SK-MEL-5 (cell line): Measurements from ENCODE around the gene EVPLL. TPM values are rescaled to one million over a fixed set of nuclear protein-coding genes. Genes with fewer than 3 reads are reported as not detected.
"Not testable (repeated sequence)": the region's sequence is repeated elsewhere in the genome, so short reads cannot be mapped to it uniquely, and the experiment has no call there.

Experiments used
- DNase-seq: peaks from one replicate; pipeline ENCODE4 v3.0.0-alpha.2; 2016; ENCODE audit warnings: low read depth, low spot score
- in situ Hi-C: cut with HindIII; loops from 2 replicates; pipeline ENCODE4 v1.10.0; 2016; ENCODE audit warnings: low sequenced_read_pairs, high pct_unique_total_duplicates, low pct_unique_long_range_greater_than_20kb
- total RNA-seq: library from RNA; depleted of rRNA; stranded (reverse); fragments of >200 nt; shearing (Covaris generic); gene quantifications from 2 replicates; pipeline ENCODE4 v1.2.3, GENCODE V29; 2014

Gene EVPLL
- total RNA-seq, 1 experiment from 2014 or later: not detected

DNA sequence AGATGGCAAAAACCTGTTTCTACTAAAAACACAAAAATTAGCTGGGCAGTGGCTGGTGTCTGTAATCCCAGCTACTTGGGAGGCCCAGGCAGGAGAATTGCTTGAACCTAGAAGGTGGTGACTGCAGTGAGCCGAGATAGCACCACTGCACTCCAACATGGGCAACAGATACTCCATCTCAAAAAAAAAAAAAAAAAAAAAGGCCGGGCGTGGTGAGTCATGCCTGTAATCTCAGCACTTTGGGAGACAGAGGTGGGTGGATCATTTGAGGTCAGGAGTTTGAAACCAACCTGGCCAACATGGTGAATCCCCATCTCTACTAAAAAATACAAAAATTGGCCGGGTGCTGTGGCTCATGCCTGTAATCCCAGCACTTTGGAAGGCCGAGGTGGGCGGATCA, 4.4 kb upstream of the EVPLL start:
- DNase-seq, in situ Hi-C loops: not testable (repeated sequence)

DNA sequence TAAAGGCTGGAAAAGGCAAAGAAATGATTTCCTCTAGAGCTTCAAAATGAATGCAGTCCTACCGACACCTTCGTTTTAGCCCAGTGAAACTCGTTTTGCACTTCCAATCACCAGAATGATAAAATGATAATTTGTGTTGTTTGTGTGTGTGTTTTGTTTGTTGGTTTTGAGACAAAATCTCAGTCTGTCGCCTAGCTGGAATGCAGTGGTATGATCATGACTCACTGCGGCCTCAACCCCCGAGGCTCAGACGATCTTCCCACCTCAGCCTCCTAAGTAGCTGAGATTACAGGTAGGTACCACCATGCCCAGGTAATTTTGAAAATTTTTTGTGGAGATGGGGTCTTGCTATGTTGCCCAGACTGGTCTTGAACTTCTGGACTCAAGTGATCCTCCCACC, 3.4 kb upstream of the EVPLL start:
- in situ Hi-C loops: no loop called here
- DNase-seq: no peak

DNA sequence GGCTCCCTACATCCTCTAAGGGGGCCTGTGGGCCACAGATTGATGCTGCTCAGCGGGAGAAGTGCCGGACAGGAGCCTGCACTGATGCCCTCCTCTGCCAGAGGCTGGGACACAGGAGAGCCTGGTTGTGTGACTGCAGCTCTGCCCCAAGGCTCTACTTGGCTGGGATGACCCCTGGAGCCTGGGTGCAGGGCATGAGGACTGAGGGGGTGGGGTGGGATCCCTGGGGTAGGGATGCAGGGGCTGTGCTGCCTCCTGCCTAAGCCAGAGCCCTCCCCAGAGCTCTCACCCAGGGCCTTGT, 577 bp downstream of the EVPLL start:
- in situ Hi-C loops: no loop called here
- DNase-seq: no peak

DNA sequence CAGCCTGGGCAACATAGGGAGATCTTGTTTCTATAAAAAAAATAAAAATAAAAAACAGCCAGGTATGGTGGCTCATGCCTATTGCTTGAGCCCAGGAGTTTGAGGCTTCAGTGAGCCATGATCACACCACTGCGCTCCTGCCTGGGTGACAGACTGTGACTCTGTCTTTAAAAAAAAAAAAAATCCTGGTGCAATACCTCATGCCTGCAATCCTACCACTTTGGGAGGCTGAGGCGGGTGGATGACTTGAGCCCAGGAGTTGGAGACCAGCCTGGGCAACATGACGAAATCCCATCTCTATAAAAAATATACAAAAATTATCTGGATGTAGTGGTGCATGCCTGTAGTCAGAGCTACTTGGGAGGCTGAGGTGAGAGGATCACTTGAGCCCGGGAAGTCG, 1.0 kb downstream of the EVPLL start:
- in situ Hi-C loops, DNase-seq: not testable (repeated sequence)

DNA sequence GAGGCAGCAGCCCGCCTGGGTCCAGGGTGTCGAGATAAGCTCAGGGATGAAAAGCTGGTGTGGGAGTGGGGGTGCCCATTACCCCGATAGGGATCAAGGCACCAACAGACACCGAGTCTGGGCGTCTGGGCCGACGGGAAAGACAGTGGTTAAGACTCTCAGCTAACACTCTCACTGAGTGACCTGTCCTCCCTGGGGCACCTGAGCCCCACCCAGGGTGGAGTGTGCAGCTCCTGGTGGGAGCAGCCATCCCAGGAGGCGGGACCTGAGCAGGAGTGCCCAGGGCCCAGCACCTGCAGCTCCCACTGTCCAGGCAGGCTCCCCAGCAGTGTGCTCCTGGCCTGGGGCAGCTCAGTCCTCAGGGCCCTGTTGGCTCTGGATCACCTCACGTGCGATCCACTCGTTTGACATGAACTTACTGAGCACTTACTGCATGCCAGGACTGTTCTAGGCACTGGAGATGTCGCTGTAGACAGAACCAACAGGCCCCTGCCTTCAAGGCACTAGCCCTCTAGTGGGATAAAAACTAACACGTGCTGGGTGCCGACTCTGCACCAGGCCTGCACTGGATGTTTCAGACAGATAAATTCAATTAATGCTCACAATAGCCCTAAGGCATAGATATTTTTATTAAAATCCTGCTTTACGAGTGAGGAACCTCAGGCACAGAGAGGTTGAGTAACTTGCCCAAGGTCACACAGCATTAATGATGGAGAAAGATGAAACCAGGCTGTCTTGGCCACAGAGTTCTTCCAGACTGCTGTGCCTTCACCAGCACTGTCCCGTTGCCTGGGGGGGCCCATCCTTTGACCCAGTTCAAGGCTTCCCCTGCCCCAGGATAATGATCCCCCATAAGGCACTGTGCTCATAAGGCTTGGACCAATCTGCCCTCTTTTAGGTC, 1.9 kb downstream of the EVPLL start:
- in situ Hi-C loops: no loop called here
- no peak for DNase-seq

DNA sequence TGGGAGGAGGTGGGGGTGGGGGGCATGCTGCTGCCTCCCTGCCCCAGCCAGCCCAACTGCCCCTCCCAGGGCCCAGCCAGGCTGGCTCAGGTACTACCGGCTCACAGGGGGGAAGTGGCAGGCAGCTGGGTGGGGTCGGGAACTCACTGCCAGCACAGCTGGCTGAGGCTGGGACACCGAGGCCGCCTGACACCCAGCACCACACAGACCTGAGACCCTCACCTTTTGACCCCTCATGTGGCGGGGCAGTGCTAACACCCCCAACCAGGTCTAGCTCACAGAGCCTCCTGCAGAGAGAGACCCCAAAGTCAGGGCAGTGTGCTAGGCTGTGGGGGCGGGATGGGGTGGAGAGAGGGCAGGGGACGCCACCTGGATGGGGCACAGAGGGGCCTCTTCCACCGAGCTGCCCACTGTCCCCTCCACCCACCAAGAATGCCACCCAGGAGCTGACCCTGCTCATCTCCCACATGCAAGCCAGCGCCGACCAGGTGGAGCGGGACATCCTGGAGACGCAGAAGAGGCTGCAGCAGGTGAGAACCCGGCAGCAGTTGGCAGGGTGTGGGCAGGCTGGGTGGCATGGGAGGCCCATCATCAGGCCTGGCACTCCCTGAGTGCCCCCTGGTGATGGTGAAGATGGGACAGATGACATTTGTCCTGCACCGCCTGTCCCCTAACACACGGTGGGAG, 3.0 kb downstream of the EVPLL start:
- in situ Hi-C loops: no loop called here
- no peak for DNase-seq

DNA sequence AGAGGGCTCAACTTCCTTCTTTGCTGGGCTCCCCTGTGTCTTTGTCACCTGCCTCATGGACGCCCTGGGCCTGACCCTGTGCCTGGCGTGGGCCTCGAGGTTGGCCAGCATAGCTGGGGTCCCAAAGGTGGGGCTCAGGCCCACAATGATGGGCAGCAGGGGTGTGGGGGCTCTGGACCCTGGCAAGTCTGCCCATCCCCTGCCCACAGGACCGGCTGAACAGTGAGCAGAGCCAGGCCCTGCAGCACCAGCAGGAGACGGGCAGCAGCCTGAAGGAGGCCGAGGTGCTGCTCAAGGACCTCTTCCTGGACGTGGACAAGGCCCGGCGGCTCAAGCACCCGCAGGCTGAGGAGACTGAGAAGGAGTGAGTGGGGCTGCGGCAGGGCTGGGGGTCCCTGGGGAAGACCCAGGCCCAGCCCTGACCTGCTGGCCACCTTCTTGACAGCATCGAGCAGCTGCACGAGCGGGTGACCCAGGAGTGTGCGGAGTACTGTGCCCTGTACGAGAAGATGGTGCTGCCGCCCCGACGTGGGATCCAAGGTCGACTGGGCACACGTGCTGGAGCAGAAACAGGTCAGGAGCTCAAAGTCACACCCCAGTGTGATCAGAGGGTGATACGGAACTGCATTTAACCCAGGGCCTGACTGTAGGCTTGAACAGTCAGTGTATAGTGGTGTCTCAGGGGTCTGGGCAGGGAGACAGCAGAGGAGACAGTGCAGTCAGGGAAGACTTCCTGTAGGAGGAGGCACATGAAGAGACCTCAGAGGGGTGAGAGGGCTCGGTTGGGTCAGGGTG, 3.8 kb downstream of the EVPLL start:
- in situ Hi-C loops: no loop called here
- DNase-seq: no peak

DNA sequence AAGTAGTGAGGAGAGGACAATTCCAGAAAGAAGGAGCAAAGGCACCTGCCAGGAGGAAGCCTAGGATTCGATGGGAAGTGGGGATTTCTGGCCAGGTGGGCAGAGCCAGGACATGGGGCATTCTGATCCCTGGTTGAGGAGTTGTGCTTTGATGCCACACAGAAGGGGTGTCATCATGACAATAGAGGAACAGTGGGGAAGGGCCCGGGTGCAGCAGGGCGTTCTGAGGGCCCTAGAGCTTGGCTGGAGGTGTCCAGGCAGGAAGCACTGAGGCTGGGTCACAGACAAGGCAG, 4.3 kb downstream of the EVPLL start:
- no peak for DNase-seq
- in situ Hi-C loops: no loop called here

DNA sequence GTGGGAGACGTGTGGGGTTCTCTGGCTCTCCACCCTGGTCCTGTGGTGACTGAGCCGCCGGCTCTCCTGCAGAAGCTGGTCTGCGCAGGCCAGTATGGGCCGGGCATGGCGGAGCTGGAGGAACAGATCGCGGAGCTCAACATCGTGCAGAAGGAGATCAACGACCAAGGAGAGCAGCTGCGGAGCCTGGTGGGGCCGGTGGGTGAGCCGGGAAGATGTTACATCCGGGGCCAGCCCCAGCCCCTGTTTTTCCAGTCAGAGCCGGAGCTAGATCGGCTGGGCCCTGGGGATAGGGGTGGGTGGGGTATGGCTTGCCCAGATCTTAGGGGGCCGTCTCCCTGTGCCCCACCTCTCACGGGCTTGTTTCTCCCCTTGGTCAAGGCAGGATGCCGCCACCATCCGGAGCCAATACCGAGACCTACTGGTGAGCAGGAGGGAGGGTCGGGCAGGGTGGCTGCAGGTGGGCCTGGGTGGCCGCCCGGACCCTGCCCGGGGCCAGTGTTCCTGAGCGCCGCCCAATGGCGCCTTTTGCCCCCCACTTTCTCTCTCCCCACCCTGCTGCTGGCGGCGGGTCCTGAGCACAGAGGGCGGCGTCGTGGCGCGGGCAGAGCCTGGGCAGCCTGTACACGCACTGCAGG, 5.0 kb downstream of the EVPLL start:
- in situ Hi-C loops: no loop called here
- DNase-seq: no peak

DNA sequence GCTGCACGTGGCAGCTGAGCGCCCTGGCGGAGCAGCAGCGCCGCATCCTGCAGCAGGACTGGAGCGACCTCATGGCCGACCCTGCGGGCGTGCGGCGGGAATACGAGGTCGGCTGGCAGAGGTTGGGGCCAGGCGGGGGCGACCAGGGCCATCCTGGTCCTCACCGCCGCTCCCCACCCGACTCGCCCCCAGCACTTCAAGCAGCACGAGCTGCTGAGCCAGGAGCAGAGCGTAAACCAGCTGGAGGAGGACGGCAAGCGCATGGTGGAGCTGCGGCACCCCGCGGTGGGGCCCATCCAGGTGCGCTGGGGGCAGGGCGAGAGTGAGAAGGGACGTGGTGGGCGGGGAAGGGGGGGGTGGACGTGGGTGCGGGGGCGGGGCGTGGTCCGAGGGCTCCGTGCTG, 5.5 kb downstream of the EVPLL start:
- DNase-seq, in situ Hi-C loops: not testable (repeated sequence)

DNA sequence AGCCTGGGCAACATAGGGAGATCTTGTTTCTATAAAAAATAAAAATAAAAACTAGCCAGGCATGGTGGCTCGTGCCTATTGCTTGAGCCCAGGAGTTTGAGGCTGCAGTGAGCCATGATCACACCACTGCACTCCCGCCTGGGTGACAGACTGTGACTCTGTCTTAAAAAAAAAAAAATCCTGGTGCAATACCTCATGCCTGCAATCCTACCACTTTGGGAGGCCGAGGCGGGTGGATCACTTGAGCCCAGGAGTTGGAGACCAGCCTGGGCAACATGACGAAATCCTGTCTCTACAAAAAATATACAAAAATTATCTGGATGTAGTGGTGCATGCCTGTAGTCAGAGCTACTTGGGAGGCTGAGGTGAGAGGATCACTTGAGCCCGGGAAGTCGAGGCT, 6.7 kb downstream of the EVPLL start:
- DNase-seq, in situ Hi-C loops: not testable (repeated sequence)

DNA sequence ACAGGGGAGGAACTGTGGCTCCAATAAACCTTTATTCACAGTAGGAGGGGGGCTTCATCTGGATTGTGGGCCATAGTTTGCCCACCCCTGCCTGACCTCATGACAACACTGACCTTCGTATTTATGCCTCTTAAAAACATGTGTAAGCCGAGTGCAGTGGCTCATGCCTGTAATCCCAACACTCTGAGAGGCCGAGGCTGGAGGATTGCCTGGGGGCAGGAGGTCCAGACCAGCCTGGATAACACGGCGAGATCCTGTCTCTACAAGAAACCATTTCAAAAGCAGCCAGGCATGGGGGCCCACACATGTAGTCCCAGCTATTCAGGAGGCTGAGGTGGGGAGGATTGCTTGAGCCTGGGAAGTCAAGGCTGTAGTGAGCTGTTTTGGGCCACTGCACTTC, 10.0 kb downstream of the EVPLL start:
- in situ Hi-C loops, DNase-seq: not testable (repeated sequence)

DNA sequence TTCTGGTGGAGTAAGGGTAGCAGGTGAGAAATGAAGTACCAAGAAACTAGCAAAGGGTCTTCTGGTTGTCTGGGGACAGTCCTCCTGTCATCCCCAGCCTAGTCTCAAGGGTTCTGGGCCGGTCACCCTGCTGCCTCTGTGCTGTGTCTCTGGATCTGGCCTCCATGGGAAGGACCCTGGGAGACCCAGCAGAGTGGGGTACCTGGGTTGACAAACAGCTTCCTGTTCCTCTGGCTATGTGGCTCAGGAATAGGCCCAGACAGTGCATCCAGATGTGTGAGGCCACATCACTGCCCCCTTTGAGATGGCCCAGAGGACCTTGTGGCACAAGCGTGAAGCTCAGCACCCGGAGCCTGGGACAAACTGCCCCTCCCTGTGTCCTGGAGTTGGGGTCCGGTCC, 10.7 kb downstream of the EVPLL start:
- DNase-seq, in situ Hi-C loops: not testable (repeated sequence)

DNA sequence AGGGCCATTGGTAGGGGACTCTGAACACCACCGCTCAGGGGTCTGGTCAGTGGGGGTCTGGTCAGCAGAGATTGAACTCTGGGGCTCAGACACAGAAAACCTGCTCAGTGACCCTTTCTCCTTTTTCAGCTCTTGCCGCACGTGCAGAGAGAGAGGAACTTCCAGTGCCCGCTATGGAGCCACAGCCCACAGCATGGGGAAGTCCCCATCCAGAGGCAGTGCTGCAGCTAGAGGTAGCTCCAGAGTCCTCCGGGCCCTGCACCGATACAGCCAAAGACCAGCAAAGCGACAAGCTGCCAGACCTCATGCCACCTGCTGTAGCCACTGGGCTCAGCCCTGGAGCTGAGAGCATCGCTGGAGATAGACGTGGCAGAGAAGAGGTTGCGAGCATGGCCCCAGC, 11.2 kb downstream of the EVPLL start:
- DNase-seq, in situ Hi-C loops: not testable (repeated sequence)

DNA sequence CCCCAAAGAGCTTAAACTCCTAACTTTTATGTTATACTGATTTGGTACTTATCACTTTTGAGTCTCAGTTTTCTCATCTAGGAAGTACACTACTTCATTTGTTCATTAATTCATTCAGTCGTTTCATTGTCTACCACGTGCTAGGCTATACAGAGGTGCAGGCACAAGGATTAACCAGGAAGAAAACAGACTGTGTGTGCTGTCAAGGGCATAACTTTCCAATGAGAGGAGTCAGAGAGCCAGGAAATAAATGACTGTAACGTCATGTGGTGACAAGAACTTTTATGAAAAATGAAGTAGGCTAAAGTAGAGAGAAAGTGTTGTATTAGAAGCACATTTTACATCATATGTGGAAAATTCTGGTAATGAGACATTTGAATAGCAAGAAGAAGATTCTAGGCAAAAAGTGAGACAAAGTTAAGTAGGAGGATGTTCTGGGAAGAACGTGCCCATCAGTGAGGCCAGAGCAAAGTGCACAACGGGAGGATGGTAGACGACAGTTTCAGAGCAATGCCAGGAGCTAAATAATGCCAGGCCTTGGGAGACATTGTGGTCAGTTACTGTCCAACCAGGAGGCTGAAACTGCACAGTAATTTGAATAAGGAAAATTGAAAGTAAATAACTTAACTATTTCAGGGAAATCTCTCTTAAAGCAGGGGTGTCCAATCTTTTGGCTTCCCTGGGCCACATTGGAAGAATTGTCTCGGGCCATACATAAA, 24.5 kb downstream of the EVPLL start:
- in situ Hi-C loops: not testable (repeated sequence)
- peak; percentile 34 for DNase-seq

DNA sequence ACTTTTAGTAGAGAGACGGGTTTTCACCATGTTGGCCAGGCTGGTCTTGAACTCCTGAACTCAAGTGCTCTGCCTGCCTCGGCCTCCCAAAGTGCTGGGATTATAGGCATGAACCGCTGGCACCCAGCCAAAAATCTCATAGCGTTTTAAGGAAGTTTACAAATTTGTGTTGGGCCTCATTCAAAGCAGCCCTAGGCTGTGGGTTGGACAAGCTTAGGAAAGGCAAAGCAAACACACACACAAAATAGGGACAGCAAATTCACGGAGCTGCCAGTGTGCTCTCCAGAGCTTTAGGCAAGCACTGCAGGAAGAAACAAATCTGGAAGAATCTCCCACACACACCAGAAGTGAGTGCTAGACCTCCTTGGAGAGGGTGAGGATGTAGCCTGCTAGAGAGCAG, 25.6 kb downstream of the EVPLL start:
- in situ Hi-C loops, DNase-seq: not testable (repeated sequence)

DNA sequence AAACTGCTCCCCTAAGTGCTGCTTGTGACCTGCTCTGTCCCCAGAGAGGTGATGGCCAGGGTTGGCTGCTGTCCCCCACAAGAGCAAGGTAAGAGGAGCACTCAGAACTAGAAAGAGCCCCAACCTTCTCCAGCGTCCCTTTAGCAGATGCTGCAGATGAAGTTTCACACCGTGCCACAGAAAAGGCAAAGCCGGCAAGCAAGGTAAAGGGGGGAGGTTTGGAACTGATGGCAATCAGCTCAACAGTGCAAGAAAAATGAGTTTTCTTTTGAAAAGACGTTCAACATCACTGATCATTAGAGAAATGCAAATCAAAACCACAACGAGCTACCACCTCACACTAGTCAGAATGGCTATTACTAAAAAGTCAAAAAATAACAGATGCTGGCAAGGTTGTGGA, 26.0 kb downstream of the EVPLL start:
- DNase-seq, in situ Hi-C loops: not testable (repeated sequence)
